ENCODE data around the gene MYO18B. TPM values are rescaled to one million over a fixed set of nuclear protein-coding genes. Genes with fewer than 3 reads are reported as not detected.

Gene MYO18B
- total RNA-seq, 1 donor from 2014 or later, result not detected

GRCh38 chr22:25880524-25880923 is 138.5 kb downstream of the MYO18B start:
- peak in 1 of 2 donors; percentile 22 for DNase-seq (ENCODE audit: extremely low spot score in 2 of 2)
- no peaks in the 10 kb centered on the region for H3K36me3 ChIP-seq
- H3K4me1 ChIP-seq, result no peaks in the 10 kb centered on the region
- H3K4me3 ChIP-seq, result no peak overlapping the region
- no peak overlapping the region for H3K27ac ChIP-seq
- intact Hi-C loops (cut with DNase I), result no loop called here
- H3K9me3 ChIP-seq, result no peaks in the 10 kb centered on the region
- TF ChIP-seq POLR2AphosphoS5 (IDR thresholded peaks at IDR 0.05; ENCODE audit: insufficient read depth in 1 of 2, low read depth in 1 of 2), result no peak
- TF ChIP-seq POLR2A (IDR thresholded peaks at IDR 0.05), result no peak
- no peak for TF ChIP-seq CTCF (IDR thresholded peaks at IDR 0.05)
- no peaks in the 10 kb centered on the region for H3K27me3 ChIP-seq

- DNase-seq (ENCODE audit: extremely low spot score in 2 of 2), result peak in 1 of 2 donors; percentile 56
- TF ChIP-seq CTCF (IDR thresholded peaks at IDR 0.05) (no peak), POLR2AphosphoS5 (IDR thresholded peaks at IDR 0.05; ENCODE audit: insufficient read depth in 1 of 2, low read depth in 1 of 2) (no peak), POLR2A (IDR thresholded peaks at IDR 0.05) (no peak)
- Histone ChIP-seq H3K9me3 (no peaks in the 10 kb centered on the region), H3K4me1 (no peaks in the 10 kb centered on the region), H3K4me3 (no peak overlapping the region), H3K36me3 (no peaks in the 10 kb centered on the region), H3K27ac (no peak overlapping the region), H3K27me3 (no peaks in the 10 kb centered on the region)
- intact Hi-C loops (cut with DNase I), result no loop called here
Measured at GRCh38 chr22:25881210-25881755, 139.3 kb downstream of the MYO18B start.

- Histone ChIP-seq H3K36me3 (no peaks in the 10 kb centered on the region), H3K27ac (no peak overlapping the region), H3K27me3 (no peaks in the 10 kb centered on the region), H3K4me1 (no peaks in the 10 kb centered on the region), H3K9me3 (no peaks in the 10 kb centered on the region), H3K4me3 (no peak overlapping the region)
- no peak for TF ChIP-seq POLR2A (IDR thresholded peaks at IDR 0.05)
- no peak for TF ChIP-seq CTCF (IDR thresholded peaks at IDR 0.05)
- TF ChIP-seq POLR2AphosphoS5 (IDR thresholded peaks at IDR 0.05; ENCODE audit: insufficient read depth in 1 of 2, low read depth in 1 of 2), result no peak
- no peak for DNase-seq (ENCODE audit: extremely low spot score in 2 of 2)
- intact Hi-C loops (cut with DNase I), result no loop called here
Measured at GRCh38 chr22:25882360-25882759, 140.4 kb downstream of the MYO18B start.

- no peaks in the 10 kb centered on the region for H3K4me1 ChIP-seq
- H3K27me3 ChIP-seq, result no peaks in the 10 kb centered on the region
- no peaks in the 10 kb centered on the region for H3K36me3 ChIP-seq
- TF ChIP-seq POLR2A (IDR thresholded peaks at IDR 0.05) (no peak), CTCF (IDR thresholded peaks at IDR 0.05) (no peak), POLR2AphosphoS5 (IDR thresholded peaks at IDR 0.05; ENCODE audit: insufficient read depth in 1 of 2, low read depth in 1 of 2) (no peak)
- no peak overlapping the region for H3K4me3 ChIP-seq
- intact Hi-C loops (cut with DNase I), result no loop called here
- no peaks in the 10 kb centered on the region for H3K9me3 ChIP-seq
- H3K27ac ChIP-seq, result no peak overlapping the region
- no peak for DNase-seq (ENCODE audit: extremely low spot score in 2 of 2)
Measured at GRCh38 chr22:25883482-25884033, 141.6 kb downstream of the MYO18B start.

GRCh38 chr22:25884121-25884520 is 142.1 kb downstream of the MYO18B start:
- Histone ChIP-seq H3K27me3 (no peaks in the 10 kb centered on the region), H3K4me3 (no peak overlapping the region), H3K4me1 (no peaks in the 10 kb centered on the region), H3K27ac (no peak overlapping the region), H3K36me3 (no peaks in the 10 kb centered on the region), H3K9me3 (no peaks in the 10 kb centered on the region)
- TF ChIP-seq POLR2AphosphoS5 (IDR thresholded peaks at IDR 0.05; ENCODE audit: insufficient read depth in 1 of 2, low read depth in 1 of 2), result no peak
- no peak for TF ChIP-seq POLR2A (IDR thresholded peaks at IDR 0.05)
- TF ChIP-seq CTCF (IDR thresholded peaks at IDR 0.05), result no peak
- peak in 1 of 2 donors; percentile 6 for DNase-seq (ENCODE audit: extremely low spot score in 2 of 2)
- intact Hi-C loops (cut with DNase I), result no loop called here

Data from vagina (tissue), 2 donors.